Gastroesophageal sphincter (tissue), 3 donors: ENCODE data around the gene SGMS2.
"Not testable (repeated sequence)": the region's sequence is repeated elsewhere in the genome, so short reads cannot be mapped to it uniquely, and the experiment has no call there.

ENCODE experiments used
- POLR2A ChIP-seq, 2 donors: fragments of 450-650 bp; IDR thresholded peaks; one replicate each; pipeline ENCODE4 v1.6.1; 2017; ENCODE audit warnings: antibody characterized with exemption in 2 of 2, mild to moderate bottlenecking in 2 of 2, moderate library complexity in 1 of 2
- TF ChIP-seq, protein P1 (sequence below), 4 experiments: fragments of 200-600 bp in 2 of 4; fragments of 450-650 bp in 2 of 4; sonication (generic) in 1 of 4; IDR thresholded peaks; one replicate each; pipeline ENCODE4 v1.5.1; 2017 to 2019; ENCODE audit warnings: antibody characterized with exemption in 4 of 4, mild to moderate bottlenecking in 2 of 4, moderate library complexity in 2 of 4

DNA sequence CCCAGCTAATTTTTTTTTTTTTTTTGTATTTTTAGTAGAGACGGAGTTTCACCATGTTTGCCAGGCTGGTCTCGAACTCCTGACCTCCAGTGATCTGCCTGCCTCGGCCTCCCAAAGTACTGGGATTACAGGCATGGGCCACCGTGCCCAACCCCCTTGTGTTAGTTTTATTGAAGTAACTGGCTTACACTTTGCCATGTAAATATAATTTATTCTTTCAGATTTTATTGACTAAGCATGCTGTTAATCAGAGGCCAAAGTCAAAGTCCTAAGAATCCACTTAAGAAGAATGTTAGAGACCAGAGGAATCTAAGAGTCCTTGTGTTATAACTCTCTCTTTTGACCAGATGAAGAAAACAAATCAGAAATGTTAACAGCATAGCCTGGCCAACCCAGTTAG, 102.1 kb downstream of the SGMS2 start:
- TF ChIP-seq, protein P1, sequence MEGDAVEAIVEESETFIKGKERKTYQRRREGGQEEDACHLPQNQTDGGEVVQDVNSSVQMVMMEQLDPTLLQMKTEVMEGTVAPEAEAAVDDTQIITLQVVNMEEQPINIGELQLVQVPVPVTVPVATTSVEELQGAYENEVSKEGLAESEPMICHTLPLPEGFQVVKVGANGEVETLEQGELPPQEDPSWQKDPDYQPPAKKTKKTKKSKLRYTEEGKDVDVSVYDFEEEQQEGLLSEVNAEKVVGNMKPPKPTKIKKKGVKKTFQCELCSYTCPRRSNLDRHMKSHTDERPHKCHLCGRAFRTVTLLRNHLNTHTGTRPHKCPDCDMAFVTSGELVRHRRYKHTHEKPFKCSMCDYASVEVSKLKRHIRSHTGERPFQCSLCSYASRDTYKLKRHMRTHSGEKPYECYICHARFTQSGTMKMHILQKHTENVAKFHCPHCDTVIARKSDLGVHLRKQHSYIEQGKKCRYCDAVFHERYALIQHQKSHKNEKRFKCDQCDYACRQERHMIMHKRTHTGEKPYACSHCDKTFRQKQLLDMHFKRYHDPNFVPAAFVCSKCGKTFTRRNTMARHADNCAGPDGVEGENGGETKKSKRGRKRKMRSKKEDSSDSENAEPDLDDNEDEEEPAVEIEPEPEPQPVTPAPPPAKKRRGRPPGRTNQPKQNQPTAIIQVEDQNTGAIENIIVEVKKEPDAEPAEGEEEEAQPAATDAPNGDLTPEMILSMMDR (IDR thresholded peaks at IDR 0.05), result not testable (repeated sequence)
- TF ChIP-seq POLR2A (IDR thresholded peaks at IDR 0.05), result not testable (repeated sequence)
